Keratinocyte (primary cell): ENCODE results near the gene GTF2H4. TPM values are rescaled to one million over a fixed set of nuclear protein-coding genes. Genes with fewer than 3 reads are reported as not detected.
A peak's percentile ranks its signal among the peaks of the same experiment; 100 is the strongest.

Experiments used
- DNase-seq: peaks from one replicate; pipeline ENCODE4 v3.0.0-alpha.2; 2011; ENCODE audit warnings: low read depth, missing footprints, low spot score
- FAIRE-seq: peaks from 2 replicates; lab custom pipeline; 2011; peaks lifted over from hg19 to GRCh38; lab: Jason Lieb, UNC
- H2AFZ ChIP-seq: 2 replicates; pipeline ENCODE4 v1.6.0; 2012; ENCODE audit warnings: low read length, control low read depth, inconsistent platforms; ENCODE audit not compliant: control insufficient read depth
- H3K27ac ChIP-seq: 2 replicates; pipeline ENCODE4 v1.5.1; 2011; ENCODE audit warnings: low read length; ENCODE audit not compliant: control insufficient read depth, insufficient read depth
- H3K27me3 ChIP-seq: 3 replicates; pipeline ENCODE4 v1.6.0; 2011; ENCODE audit warnings: low read length; ENCODE audit not compliant: control insufficient read depth, insufficient read depth; ENCODE audit errors: extremely low read depth
- H3K36me3 ChIP-seq, 2 experiments: 2 replicates in 1 of 2; 3 replicates in 1 of 2; pipeline ENCODE4 v1.5.1; 2011; ENCODE audit warnings: low read length in 2 of 2, mild to moderate bottlenecking in 1 of 2; ENCODE audit not compliant: control insufficient read depth in 2 of 2, insufficient read depth in 2 of 2; ENCODE audit errors: extremely low read depth in 1 of 2
- H3K4me1 ChIP-seq: 3 replicates; pipeline ENCODE4 v1.5.1; 2011; ENCODE audit warnings: low read length; ENCODE audit not compliant: control insufficient read depth, insufficient read depth; ENCODE audit errors: extremely low read depth
- H3K4me2 ChIP-seq: 3 replicates; pipeline ENCODE4 v1.6.0; 2011; ENCODE audit warnings: low read depth, low read length; ENCODE audit not compliant: control insufficient read depth, insufficient read depth; ENCODE audit errors: extremely low read depth
- H3K4me3 ChIP-seq, 3 experiments: fragments of 200-600 bp in 1 of 3; sonication (generic) in 1 of 3; 2 replicates in 2 of 3; 3 replicates in 1 of 3; pipeline ENCODE4 v1.5.1; 2011 to 2016; ENCODE audit warnings: low read length in 3 of 3, mild to moderate bottlenecking in 3 of 3, control low read depth in 2 of 3, inconsistent platforms in 1 of 3, low read depth in 1 of 3, mixed read lengths in 1 of 3, mixed run types in 1 of 3, moderate library complexity in 1 of 3; ENCODE audit not compliant: control insufficient read depth in 2 of 3, insufficient read depth in 2 of 3; ENCODE audit errors: extremely low read depth in 1 of 3
- H3K79me2 ChIP-seq: 2 replicates; pipeline ENCODE4 v1.6.0; 2012; ENCODE audit warnings: low read length; ENCODE audit not compliant: control insufficient read depth, insufficient read depth
- H3K9ac ChIP-seq: 3 replicates; pipeline ENCODE4 v1.6.0; 2011; ENCODE audit warnings: low read length; ENCODE audit not compliant: control insufficient read depth, insufficient read depth; ENCODE audit errors: extremely low read depth
- H3K9me1 ChIP-seq: 3 replicates; pipeline ENCODE4 v1.6.0; 2011; ENCODE audit warnings: low read length; ENCODE audit not compliant: control insufficient read depth, insufficient read depth; ENCODE audit errors: extremely low read depth
- H3K9me3 ChIP-seq: 2 replicates; pipeline ENCODE4 v1.5.1; 2012; ENCODE audit warnings: low read depth, low read length; ENCODE audit not compliant: control insufficient read depth
- H4K20me1 ChIP-seq: 3 replicates; pipeline ENCODE4 v1.6.0; 2011; ENCODE audit warnings: low read length; ENCODE audit not compliant: control insufficient read depth, insufficient read depth; ENCODE audit errors: extremely low read depth
- EZH2 ChIP-seq: IDR thresholded peaks from one replicate; pipeline ENCODE4 v1.6.1; 2012; ENCODE audit warnings: inconsistent platforms, mild to moderate bottlenecking, low read length, moderate library complexity
- dilution Hi-C: fragments of 300-500 bp; cut with MboI; formaldehyde crosslinking; loops from one replicate; pipeline ENCODE4 v1.7.0; 2020; ENCODE audit warnings: low sequenced_read_pairs; ENCODE audit not compliant: extremely low pct_ligation_motif_present
- polyA plus RNA-seq, 5 experiments: library from polyadenylated mRNA; depleted of rRNA in 3 of 5; stranded (reverse) in 3 of 5; stranded (forward) in 1 of 5; unstranded in 1 of 5; fragments of >200 nt; gene quantifications; 1 replicate in 1 of 5; 2 replicates in 3 of 5; 3 replicates in 1 of 5; pipeline versions ENCODE4 v1.2.1 to v1.2.3, GENCODE V29; 2011 to 2012; ENCODE audit warnings: missing spikeins in 2 of 5, low read depth in 1 of 5, low replicate concordance in 1 of 5
- TF ChIP-seq, protein P1 (sequence below), 3 experiments: IDR thresholded peaks in 1 of 3; conservative IDR thresholded peaks in 1 of 3; optimal IDR thresholded peaks in 1 of 3; 2 replicates in 2 of 3; 3 replicates in 1 of 3; pipeline versions ENCODE3 to v1.5.1; 2011; ENCODE audit warnings: low read length in 3 of 3, mild to moderate bottlenecking in 3 of 3, moderate library complexity in 2 of 3, control low read depth in 1 of 3, inconsistent platforms in 1 of 3; ENCODE audit not compliant: insufficient read depth in 2 of 3; ENCODE audit errors: extremely low read depth in 1 of 3

GTF2H4 gene
- polyA plus RNA-seq, 1 donor (not counting 4 experiments of a cell fraction or from before 2014, with no cell fraction given): 38.7 TPM

DNA sequence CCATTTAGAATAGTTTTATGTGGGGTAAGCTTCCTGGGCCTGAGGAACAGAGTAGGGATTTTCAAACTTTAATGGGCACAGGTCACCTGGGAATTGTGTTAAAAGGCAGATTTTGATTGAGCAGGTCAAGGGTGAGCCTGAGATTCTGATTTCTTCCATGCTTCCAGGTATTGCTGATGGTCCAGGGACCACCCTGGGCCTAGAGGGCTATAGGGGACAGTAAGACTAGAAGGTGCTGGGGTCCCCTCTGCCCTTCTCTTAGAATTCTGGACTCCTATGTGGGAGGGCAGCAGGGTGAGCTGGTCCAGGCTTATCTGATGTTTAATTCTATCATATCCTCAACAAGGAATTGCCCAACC, 21.1 kb upstream of the GTF2H4 start:
- Histone ChIP-seq H3K4me2 (peak overlapping the region; percentile 86), H4K20me1 (peaks cover 30% of the 10 kb centered on the region), H2AFZ (no peak overlapping the region), H3K4me3 (peak overlapping the region; percentile 72 to 87 (median 84)), H3K4me1 (peaks cover 63% of the 10 kb centered on the region), H3K9me1 (peaks cover 8% of the 10 kb centered on the region), H3K79me2 (peaks cover 79% of the 10 kb centered on the region), H3K27me3 (no peaks in the 10 kb centered on the region), H3K9ac (peak overlapping the region; percentile 99), H3K27ac (peak overlapping the region; percentile 98), H3K36me3 (peaks cover 27 to 35% of the 10 kb centered on the region in 2 experiments), H3K9me3 (no peaks in the 10 kb centered on the region)
- no peak for FAIRE-seq
- dilution Hi-C loops: no loop called here
- no peak for TF ChIP-seq EZH2
- TF ChIP-seq, protein P1, sequence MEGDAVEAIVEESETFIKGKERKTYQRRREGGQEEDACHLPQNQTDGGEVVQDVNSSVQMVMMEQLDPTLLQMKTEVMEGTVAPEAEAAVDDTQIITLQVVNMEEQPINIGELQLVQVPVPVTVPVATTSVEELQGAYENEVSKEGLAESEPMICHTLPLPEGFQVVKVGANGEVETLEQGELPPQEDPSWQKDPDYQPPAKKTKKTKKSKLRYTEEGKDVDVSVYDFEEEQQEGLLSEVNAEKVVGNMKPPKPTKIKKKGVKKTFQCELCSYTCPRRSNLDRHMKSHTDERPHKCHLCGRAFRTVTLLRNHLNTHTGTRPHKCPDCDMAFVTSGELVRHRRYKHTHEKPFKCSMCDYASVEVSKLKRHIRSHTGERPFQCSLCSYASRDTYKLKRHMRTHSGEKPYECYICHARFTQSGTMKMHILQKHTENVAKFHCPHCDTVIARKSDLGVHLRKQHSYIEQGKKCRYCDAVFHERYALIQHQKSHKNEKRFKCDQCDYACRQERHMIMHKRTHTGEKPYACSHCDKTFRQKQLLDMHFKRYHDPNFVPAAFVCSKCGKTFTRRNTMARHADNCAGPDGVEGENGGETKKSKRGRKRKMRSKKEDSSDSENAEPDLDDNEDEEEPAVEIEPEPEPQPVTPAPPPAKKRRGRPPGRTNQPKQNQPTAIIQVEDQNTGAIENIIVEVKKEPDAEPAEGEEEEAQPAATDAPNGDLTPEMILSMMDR (optimal IDR thresholded peaks at IDR 0.05 in 1 of 3, IDR thresholded peaks at IDR 0.05 in 1 of 3, conservative IDR thresholded peaks at IDR 0.05 in 1 of 3; ENCODE audit: extremely low read depth in 1 of 3, insufficient read depth in 2 of 3, low read length in 3 of 3): no peak
- no peak for DNase-seq

DNA sequence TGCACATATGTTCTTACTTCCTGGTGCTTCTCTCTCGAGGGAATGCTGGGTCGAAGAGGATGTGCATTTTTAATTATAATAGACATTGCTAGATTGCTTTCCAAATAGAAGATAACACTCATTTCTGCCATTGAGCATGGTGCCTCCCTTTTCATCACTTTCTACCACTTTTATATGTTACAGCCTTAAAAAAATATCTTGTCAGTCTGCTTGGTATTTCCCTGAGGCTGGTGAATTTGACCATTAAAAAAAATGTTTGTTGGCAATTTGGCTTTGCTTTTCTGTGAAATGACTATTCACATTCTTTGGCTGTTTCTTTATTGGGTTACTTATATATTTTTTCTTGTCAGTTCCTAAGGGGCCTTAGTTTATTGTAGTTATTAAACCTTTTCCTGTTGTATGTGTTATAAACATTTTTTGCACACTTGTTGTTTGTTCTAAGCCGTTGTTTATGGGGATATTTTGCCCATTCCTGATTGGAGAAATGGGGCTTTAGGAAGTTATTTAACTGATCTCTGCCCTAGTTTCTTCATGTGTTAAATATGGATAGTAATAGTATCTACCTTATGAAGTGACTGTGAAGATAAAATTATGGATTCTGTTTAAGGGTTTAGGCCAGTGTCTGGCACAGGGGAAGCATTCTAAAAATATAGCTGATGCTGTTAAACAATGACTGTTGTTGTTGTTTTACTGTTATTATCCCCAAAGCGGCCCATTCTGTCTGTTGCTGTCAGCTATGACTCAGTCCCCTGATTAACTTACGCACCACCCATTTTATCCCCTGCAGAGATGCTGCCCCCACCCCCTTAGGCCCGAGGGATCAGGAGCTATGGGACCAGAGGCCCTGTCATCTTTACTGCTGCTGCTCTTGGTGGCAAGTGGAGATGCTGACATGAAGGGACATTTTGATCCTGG, 19.8 kb upstream of the GTF2H4 start:
- Histone ChIP-seq H3K4me3 (no peak overlapping the region), H3K9ac (no peak overlapping the region), H4K20me1 (peaks cover 30% of the 10 kb centered on the region), H2AFZ (no peak overlapping the region), H3K27me3 (no peaks in the 10 kb centered on the region), H3K9me3 (no peaks in the 10 kb centered on the region), H3K79me2 (peaks cover 84% of the 10 kb centered on the region), H3K4me2 (no peak overlapping the region), H3K9me1 (peaks cover 8% of the 10 kb centered on the region), H3K36me3 (peaks cover 40 to 45% of the 10 kb centered on the region in 2 experiments), H3K27ac (peak overlapping the region; percentile 25), H3K4me1 (peaks cover 55% of the 10 kb centered on the region)
- FAIRE-seq (no peak), DNase-seq (no peak)
- dilution Hi-C loops: no loop called here
- TF ChIP-seq EZH2: no peak
- TF ChIP-seq, protein P1 (optimal IDR thresholded peaks at IDR 0.05 in 1 of 3, IDR thresholded peaks at IDR 0.05 in 1 of 3, conservative IDR thresholded peaks at IDR 0.05 in 1 of 3; ENCODE audit: extremely low read depth in 1 of 3, insufficient read depth in 2 of 3, low read length in 3 of 3): no peak
